Measurements from ENCODE around the gene CDK15. TPM values are rescaled to one million over a fixed set of nuclear protein-coding genes. Genes with fewer than 3 reads are reported as not detected.
"Not testable (repeated sequence)": the region's sequence is repeated elsewhere in the genome, so short reads cannot be mapped to it uniquely, and the experiment has no call there.

The CDK15 gene
- total RNA-seq, 1 donor from 2014 or later, result 0.21 TPM

- Histone ChIP-seq H3K36me3 (ENCODE audit: control insufficient read depth, insufficient read depth, low read length) (no peaks in the 10 kb centered on the region), H3K4me3 (ENCODE audit: low read depth, low read length) (no peak overlapping the region), H3K27me3 (ENCODE audit: control insufficient read depth, insufficient read depth, low read length) (no peaks in the 10 kb centered on the region)
- no peak for DNase-seq (ENCODE audit: low read depth)
- TF ChIP-seq, protein P1, sequence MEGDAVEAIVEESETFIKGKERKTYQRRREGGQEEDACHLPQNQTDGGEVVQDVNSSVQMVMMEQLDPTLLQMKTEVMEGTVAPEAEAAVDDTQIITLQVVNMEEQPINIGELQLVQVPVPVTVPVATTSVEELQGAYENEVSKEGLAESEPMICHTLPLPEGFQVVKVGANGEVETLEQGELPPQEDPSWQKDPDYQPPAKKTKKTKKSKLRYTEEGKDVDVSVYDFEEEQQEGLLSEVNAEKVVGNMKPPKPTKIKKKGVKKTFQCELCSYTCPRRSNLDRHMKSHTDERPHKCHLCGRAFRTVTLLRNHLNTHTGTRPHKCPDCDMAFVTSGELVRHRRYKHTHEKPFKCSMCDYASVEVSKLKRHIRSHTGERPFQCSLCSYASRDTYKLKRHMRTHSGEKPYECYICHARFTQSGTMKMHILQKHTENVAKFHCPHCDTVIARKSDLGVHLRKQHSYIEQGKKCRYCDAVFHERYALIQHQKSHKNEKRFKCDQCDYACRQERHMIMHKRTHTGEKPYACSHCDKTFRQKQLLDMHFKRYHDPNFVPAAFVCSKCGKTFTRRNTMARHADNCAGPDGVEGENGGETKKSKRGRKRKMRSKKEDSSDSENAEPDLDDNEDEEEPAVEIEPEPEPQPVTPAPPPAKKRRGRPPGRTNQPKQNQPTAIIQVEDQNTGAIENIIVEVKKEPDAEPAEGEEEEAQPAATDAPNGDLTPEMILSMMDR (IDR thresholded peaks at IDR 0.05; ENCODE audit: insufficient read depth, low read length, poor library complexity, severe bottlenecking), result no peak
These were observed 3.3 kb downstream of the CDK15 start for GRCh38 chr2:201809633-201810032.

DNA sequence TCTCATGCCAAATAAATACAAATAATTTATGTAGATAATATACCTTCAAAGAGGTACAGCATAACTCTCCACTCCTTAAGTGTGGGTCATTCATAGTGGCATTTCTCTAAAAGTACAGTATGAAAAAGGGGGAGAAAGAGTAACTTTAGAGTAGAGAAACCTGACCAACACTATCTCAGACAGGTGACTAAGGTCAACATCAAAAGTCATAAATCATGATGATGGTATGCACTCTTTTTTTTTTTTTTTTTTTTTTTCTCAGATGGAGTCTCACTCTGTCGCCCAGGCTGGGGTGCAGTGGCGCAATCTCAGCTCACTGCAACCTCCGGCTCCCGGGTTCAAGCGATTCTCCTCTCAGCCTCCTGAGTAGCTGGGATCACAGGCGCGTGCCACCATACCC lies 4.3 kb downstream of the CDK15 start:
- DNase-seq (ENCODE audit: low read depth); H3K27me3 ChIP-seq (ENCODE audit: control insufficient read depth, insufficient read depth, low read length); H3K36me3 ChIP-seq (ENCODE audit: control insufficient read depth, insufficient read depth, low read length); H3K4me3 ChIP-seq (ENCODE audit: low read depth, low read length): not testable (repeated sequence)

DNA sequence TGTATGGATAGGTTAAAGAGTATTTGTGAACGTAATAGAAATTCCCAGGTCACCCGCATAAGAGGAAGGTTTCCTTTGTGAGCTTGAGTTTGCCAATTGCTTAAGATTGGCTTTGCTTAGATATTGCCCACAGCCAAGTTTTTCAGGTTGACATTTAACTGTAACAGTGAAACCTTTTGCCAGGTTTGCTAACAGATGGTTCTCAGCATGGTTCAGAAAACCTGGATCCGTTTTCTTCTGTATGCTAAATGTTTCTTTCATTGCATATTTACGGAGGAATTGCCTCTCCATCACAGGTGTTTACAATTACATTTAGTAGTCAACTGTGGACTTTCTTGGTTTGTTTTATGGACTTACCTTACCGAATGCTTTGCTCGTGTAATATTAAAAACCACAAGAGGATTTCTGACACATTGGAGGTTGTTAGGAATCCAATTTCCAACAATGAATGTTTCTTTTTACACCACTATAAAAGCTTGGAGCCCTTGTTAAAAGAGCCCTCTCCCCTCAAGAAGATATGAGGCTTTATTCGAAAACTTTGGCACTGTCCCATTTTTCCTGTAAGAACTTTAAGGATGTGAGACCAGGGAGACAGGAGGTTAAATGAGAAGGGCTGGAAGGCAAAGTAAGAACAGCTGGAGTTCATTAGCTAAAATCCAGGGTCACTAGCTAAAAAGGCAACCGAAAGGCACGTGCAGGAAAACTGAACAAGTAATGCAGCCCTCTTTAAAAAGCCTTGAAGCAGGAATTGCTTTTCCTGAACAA lies 7.8 kb downstream of the CDK15 start:
- H3K27me3 ChIP-seq (ENCODE audit: control insufficient read depth, insufficient read depth, low read length), result no peaks in the 10 kb centered on the region
- TF ChIP-seq, protein P1 (IDR thresholded peaks at IDR 0.05; ENCODE audit: insufficient read depth, low read length, poor library complexity, severe bottlenecking), result no peak
- H3K4me3 ChIP-seq (ENCODE audit: low read depth, low read length), result no peak overlapping the region
- no peak for DNase-seq (ENCODE audit: low read depth)
- no peaks in the 10 kb centered on the region for H3K36me3 ChIP-seq (ENCODE audit: control insufficient read depth, insufficient read depth, low read length)

- DNase-seq (ENCODE audit: low read depth), result no peak
- no peak overlapping the region for H3K4me3 ChIP-seq (ENCODE audit: low read depth, low read length)
- H3K27me3 ChIP-seq (ENCODE audit: control insufficient read depth, insufficient read depth, low read length), result no peaks in the 10 kb centered on the region
- TF ChIP-seq, protein P1 (IDR thresholded peaks at IDR 0.05; ENCODE audit: insufficient read depth, low read length, poor library complexity, severe bottlenecking), result no peak
- H3K36me3 ChIP-seq (ENCODE audit: control insufficient read depth, insufficient read depth, low read length), result no peaks in the 10 kb centered on the region
These were observed 10.6 kb downstream of the CDK15 start for GRCh38 chr2:201816657-201817575.

DNA sequence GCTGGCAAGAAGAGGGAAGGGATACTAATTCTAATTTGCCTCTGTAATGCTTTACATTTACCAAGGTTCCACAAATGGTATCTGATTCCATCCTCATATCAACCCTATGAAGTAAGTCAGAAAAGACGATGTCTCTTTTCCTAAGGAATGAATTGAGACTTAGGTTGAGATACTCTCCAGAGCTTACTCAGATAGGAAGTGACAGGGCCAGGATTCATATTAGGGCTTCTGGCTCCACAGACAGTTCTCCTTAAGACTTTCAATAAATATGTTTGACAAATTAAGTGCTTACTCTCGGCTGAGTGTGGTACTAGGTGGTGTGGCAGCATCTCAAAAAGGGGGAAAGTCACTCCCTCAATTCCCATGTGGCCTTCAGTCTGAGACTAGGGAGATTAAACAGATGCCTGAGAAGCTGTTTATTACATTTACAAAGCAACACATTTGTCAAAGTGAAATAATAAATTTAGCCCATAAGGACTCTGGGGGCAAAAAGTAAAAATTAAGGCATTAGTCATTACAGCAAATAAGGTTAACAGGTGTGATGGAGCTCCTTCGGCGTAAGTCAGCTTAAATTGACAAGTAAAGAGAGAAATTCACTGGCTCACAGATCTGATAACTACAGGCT lies 14.2 kb downstream of the CDK15 start:
- no peaks in the 10 kb centered on the region for H3K36me3 ChIP-seq (ENCODE audit: control insufficient read depth, insufficient read depth, low read length)
- H3K4me3 ChIP-seq (ENCODE audit: low read depth, low read length), result no peak overlapping the region
- TF ChIP-seq, protein P1 (IDR thresholded peaks at IDR 0.05; ENCODE audit: insufficient read depth, low read length, poor library complexity, severe bottlenecking), result no peak
- no peak for DNase-seq (ENCODE audit: low read depth)
- no peaks in the 10 kb centered on the region for H3K27me3 ChIP-seq (ENCODE audit: control insufficient read depth, insufficient read depth, low read length)

DNA sequence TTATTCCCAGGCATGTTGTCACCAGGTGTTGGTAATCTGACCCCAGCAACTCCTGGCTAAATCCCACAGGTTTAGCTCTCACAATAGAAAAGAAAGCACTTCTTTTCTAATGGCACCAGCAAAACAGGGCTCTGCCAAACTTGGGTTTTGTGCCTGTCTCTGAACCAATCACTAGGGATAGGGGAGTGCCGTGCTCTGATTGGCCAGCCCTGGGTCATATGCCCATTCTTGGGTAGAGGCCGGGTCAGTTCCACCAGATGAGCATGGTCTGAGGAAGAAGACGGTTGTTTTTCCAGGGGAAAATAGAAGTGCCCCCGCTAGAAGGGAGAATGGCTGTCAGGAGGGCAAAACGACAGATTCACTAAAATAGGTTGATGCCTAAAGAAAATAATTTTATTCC lies 14.7 kb downstream of the CDK15 start:
- no peaks in the 10 kb centered on the region for H3K36me3 ChIP-seq (ENCODE audit: control insufficient read depth, insufficient read depth, low read length)
- DNase-seq (ENCODE audit: low read depth), result no peak
- no peak overlapping the region for H3K4me3 ChIP-seq (ENCODE audit: low read depth, low read length)
- H3K27me3 ChIP-seq (ENCODE audit: control insufficient read depth, insufficient read depth, low read length), result no peaks in the 10 kb centered on the region
- TF ChIP-seq, protein P1 (IDR thresholded peaks at IDR 0.05; ENCODE audit: insufficient read depth, low read length, poor library complexity, severe bottlenecking), result no peak

All from kidney epithelial cell (primary cell).